GM21576 (cell line): Measurements from ENCODE around the gene ZACN.

ENCODE experiments used
- ATAC-seq: cut with Tn5 transposase; IDR thresholded peaks from one replicate; pipeline ENCODE4 v1.9.1; 2021; ENCODE audit warnings: mild to moderate bottlenecking, moderate library complexity; ENCODE audit not compliant: unreplicated experiment

The ZACN gene

GRCh38 chr17:76095943-76096342 lies 17.0 kb downstream of the ZACN start:
- no peak for ATAC-seq

- no peak for ATAC-seq
These were observed 18.8 kb downstream of the ZACN start for GRCh38 chr17:76097716-76098295.

- peak; percentile 5 for ATAC-seq
These were observed 23.9 kb downstream of the ZACN start for GRCh38 chr17:76102944-76103273.

- peak; percentile 77 for ATAC-seq
These were observed 24.5 kb downstream of the ZACN start, which contains the start of gene EXOC7 for GRCh38 chr17:76103274-76104139. TSS of gene EXOC7 (minus strand) at chr17:76103787. CDS start at chr17:76103692, 95 bp downstream.

- no peak for ATAC-seq
These were observed 25.3 kb downstream of the ZACN start for GRCh38 chr17:76104140-76104895.

- no peak for ATAC-seq
These were observed 25.9 kb downstream of the ZACN start for GRCh38 chr17:76104896-76105231.

- ATAC-seq: no peak
These were observed 27.7 kb downstream of the ZACN start for GRCh38 chr17:76106703-76107102.

- no peak for ATAC-seq
These were observed 28.5 kb downstream of the ZACN start for GRCh38 chr17:76107509-76107908.

- ATAC-seq: no peak
These were observed 33.0 kb downstream of the ZACN start for GRCh38 chr17:76111956-76112355.

GRCh38 chr17:76115138-76115754 lies 36.3 kb downstream of the ZACN start:
- ATAC-seq: no peak

- ATAC-seq: no peak
These were observed 40.7 kb downstream of the ZACN start for GRCh38 chr17:76119409-76120371.

GRCh38 chr17:76120658-76121008 lies 41.7 kb downstream of the ZACN start:
- ATAC-seq: no peak

GRCh38 chr17:76121932-76122430 lies 43.0 kb downstream of the ZACN start:
- no peak for ATAC-seq

- no peak for ATAC-seq
These were observed 43.6 kb downstream of the ZACN start for GRCh38 chr17:76122431-76123190.

GRCh38 chr17:76123191-76123499 lies 44.2 kb downstream of the ZACN start:
- ATAC-seq: no peak

GRCh38 chr17:76123749-76124581 lies 45.0 kb downstream of the ZACN start:
- ATAC-seq: no peak

- no peak for ATAC-seq
These were observed 45.8 kb downstream of the ZACN start for GRCh38 chr17:76124582-76125390.

GRCh38 chr17:76125391-76125675 lies 46.4 kb downstream of the ZACN start:
- ATAC-seq: no peak
